ENCODE measurements around the gene RASSF5.

DNA sequence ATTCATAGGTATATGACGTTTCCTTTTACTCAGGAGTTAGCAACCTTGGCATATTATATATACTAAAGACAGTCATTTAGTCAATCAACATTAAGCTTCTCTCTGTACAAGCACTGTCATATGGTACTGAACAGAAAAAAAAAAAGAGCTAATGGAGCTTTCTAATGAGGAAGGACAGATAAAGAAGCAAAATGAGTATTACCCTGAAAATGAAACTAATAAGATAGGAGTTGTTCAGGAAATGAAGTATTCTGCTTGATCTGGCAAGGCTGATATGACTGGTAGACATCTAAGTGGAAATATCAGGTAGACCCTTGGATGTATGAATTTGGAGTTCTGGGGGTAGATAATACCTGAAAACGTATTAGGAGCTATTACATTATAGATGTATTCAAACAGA lies 41.4 kb upstream of the RASSF5 start:
- TF ChIP-seq POLR2AphosphoS5 (IDR thresholded peaks at IDR 0.05; ENCODE audit: low read depth, low read length) (no peak), TAF1 (IDR thresholded peaks at IDR 0.05; ENCODE audit: borderline replicate concordance, insufficient read depth, low read length) (no peak), SIN3A (IDR thresholded peaks at IDR 0.05; ENCODE audit: borderline replicate concordance, insufficient read depth, low read length) (no peak)
- TF ChIP-seq, protein P1, sequence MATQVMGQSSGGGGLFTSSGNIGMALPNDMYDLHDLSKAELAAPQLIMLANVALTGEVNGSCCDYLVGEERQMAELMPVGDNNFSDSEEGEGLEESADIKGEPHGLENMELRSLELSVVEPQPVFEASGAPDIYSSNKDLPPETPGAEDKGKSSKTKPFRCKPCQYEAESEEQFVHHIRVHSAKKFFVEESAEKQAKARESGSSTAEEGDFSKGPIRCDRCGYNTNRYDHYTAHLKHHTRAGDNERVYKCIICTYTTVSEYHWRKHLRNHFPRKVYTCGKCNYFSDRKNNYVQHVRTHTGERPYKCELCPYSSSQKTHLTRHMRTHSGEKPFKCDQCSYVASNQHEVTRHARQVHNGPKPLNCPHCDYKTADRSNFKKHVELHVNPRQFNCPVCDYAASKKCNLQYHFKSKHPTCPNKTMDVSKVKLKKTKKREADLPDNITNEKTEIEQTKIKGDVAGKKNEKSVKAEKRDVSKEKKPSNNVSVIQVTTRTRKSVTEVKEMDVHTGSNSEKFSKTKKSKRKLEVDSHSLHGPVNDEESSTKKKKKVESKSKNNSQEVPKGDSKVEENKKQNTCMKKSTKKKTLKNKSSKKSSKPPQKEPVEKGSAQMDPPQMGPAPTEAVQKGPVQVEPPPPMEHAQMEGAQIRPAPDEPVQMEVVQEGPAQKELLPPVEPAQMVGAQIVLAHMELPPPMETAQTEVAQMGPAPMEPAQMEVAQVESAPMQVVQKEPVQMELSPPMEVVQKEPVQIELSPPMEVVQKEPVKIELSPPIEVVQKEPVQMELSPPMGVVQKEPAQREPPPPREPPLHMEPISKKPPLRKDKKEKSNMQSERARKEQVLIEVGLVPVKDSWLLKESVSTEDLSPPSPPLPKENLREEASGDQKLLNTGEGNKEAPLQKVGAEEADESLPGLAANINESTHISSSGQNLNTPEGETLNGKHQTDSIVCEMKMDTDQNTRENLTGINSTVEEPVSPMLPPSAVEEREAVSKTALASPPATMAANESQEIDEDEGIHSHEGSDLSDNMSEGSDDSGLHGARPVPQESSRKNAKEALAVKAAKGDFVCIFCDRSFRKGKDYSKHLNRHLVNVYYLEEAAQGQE (IDR thresholded peaks at IDR 0.05; ENCODE audit: insufficient read depth in 1 of 2, low read depth in 2 of 2, low read length in 2 of 2): no peak

Data from PFSK-1 (cell line).